GM18517 (cell line): Measurements from ENCODE around the gene ASGR2.
"Not testable (repeated sequence)": the region's sequence is repeated elsewhere in the genome, so short reads cannot be mapped to it uniquely, and the experiment has no call there.

ENCODE experiments used
- ATAC-seq: cut with Tn5 transposase; IDR thresholded peaks from one replicate; pipeline ENCODE4 v1.9.1; 2021; ENCODE audit warnings: mild to moderate bottlenecking, moderate library complexity; ENCODE audit not compliant: unreplicated experiment

ASGR2 gene

DNA sequence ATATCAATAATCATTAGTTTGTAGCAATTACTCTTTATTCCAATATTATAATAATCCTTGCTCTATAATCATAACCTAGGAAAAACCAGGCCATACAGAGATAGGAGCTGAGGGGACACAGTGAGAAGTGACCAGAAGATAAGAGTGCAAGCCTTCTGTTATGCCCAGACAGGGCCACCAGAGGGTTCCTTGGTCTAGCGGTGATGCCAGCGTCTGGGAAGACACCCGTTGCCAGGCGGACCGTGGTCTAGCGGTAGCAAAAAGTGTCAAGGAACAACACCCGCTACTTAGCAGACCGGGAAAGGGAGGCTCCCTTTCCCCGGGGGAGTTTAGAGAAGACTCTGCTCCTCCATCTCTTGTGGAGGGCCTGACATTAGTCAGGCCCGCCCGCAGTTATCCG lies 11.8 kb upstream of the ASGR2 start:
- ATAC-seq, result not testable (repeated sequence)

- ATAC-seq, result no peak
These were observed 10.3 kb upstream of the ASGR2 start for GRCh38 chr17:7124923-7125322.

GRCh38 chr17:7123844-7124243 lies 9.2 kb upstream of the ASGR2 start:
- no peak for ATAC-seq

- no peak for ATAC-seq
These were observed 7.8 kb upstream of the ASGR2 start for GRCh38 chr17:7122381-7122780.

DNA sequence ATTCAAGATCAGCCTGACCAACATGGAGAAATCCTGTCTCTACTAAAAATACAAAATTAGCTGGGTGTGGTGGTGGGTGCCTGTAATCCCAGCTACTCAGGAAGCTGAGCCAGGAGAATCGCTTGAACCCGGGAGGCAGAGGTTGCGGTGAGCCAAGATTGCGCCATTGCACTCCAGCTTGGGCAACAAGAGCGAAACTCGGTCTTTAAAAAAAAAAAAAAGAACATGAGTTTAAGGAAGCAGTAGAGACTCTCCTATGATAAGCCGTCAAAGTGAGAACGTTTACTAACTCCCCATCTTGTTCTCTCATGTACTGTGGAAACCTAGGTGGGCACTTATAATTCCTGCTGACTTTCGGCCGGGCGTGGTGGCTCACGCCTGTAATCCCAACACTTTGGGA lies 6.0 kb upstream of the ASGR2 start:
- ATAC-seq, result not testable (repeated sequence)

- ATAC-seq, result no peak
These were observed 5.5 kb upstream of the ASGR2 start for GRCh38 chr17:7120123-7120522.

DNA sequence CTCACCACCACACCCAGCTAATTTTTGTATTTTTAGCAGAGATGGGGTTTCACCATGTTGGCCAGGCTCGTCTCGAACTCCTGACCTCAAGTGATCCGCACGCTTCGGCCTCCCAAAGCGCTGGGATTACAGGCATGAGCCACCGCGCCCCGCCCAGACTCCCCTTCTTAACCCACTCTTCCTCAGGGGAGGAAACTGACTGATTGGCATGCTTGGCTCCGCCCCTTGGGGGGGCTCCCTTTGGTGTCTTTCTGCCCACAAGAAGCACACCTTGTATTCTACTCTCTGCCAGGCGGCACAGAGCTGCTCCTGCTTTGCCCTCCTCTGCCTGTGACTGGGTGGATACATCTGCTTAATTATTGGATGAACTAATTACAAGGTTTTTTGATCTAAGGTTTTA lies 4.7 kb upstream of the ASGR2 start:
- ATAC-seq, result no peak

- ATAC-seq, result no peak
These were observed 423 bp upstream of the ASGR2 start for GRCh38 chr17:7114875-7115614.

DNA sequence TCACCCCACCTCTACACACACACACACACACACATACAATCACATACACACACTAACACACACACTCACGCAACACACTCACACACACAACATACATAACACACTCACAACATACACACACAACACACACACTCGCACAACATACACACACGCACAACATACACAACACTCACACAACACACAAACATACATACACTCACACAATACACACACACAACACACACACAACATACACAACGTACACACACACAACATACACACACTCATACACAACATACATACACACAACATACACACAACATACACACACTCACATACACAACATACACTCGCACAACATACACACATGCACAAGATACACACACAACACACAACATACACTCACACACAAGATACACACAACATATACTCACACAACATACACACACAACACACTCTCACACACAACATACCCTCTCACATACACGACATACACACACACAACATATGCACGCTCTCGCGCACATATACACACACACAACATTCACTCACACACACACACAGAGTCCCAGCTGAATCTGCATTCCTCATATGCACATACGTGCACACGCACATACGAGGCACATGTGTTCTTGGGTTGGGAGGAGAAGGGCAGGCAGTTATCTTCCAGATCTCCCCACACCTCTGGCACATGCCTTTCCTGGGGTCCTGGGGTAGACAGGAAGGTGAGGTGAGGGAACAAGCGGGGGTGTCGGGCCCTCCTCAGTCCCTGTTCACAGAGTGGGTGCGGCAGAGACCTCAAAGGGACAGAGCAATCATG lies 1.1 kb downstream of the ASGR2 start:
- no peak for ATAC-seq

GRCh38 chr17:7112510-7113108 lies 2.0 kb downstream of the ASGR2 start:
- ATAC-seq, result no peak

DNA sequence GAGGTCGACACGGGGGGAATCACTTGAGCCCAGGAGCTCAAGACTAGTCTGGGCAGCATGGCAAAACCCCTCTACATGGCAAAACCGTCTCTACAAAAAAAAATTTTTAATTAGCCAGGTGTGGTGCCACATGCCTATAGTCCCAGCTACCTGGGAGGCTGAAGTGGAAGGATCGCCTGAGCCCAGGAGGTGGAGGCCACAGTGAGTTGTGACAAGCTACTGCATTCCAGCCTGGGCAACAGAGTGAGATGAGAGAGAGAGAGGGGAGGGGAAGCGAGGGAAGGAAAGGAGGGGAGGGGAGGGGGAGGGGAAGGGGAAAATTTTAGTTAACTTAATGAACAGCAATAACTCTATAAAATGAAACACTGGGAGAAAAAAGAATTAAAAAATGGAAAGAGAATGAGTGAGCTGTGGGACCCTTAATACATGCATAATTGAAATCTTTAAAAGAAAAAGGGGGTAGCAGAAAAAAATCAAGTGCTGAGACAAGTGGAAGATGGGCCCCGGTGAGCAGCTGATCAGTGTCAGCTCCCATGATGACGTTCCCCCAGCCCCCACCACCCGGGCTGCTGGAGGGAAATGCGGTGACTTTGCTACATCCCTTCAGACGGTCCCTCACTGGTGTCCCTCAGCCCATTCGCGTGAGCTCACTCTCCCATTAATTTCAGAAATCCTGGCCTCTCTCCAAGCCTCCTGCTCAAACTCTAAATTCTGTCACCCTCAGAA lies 2.7 kb downstream of the ASGR2 start:
- no peak for ATAC-seq

- no peak for ATAC-seq
These were observed 3.9 kb downstream of the ASGR2 start for GRCh38 chr17:7110617-7111306.

GRCh38 chr17:7109461-7110322 lies 4.9 kb downstream of the ASGR2 start:
- ATAC-seq, result no peak

DNA sequence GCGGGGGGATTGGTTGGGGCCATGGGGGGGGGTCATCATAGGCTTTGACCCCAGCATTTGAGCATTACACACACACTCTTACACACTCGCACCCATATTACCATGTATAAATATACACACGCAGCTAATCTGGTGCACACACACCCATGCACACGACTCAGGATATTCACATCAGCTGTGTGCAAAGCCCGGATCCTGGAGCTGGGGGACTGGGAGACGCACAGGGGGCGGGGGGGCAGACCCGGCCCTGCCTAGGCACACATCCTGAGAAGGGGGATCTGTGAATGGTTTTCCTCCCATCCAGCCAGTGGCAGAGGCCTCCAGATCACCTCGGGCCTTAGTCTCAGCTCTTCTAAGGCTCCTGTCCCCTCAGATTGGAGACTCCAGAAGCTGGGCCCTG lies 5.6 kb downstream of the ASGR2 start:
- ATAC-seq, result no peak

GRCh38 chr17:7108560-7108925 lies 6.1 kb downstream of the ASGR2 start:
- ATAC-seq, result no peak

- no peak for ATAC-seq
These were observed 6.6 kb downstream of the ASGR2 start for GRCh38 chr17:7107795-7108559.

GRCh38 chr17:7107012-7107754 lies 7.4 kb downstream of the ASGR2 start:
- ATAC-seq, result no peak

- no peak for ATAC-seq
These were observed 12.2 kb downstream of the ASGR2 start for GRCh38 chr17:7102421-7102820.
